Measurements from ENCODE around the gene GGNBP2.

Gene GGNBP2

DNA sequence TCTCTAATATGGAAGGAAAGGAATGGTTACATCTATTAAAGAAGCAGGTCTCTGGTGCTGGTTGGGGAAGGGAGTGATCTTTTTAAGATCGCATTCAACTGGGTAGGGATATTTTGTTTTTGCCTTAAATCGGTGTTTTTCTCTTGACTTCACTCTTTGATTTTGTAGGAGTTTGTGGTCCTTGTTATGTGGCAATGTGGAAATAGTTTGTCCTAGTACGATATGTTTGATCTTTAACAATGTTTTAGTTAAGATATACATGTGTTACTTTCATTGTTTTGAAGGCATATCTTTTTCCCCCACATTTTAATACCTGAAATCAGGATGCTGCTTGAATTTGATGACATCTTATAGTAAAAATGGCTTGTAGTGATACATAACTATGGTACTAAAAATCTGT is 8.7 kb downstream of the GGNBP2 start:
- no peak for DNase-seq (ENCODE audit: low read depth)

- DNase-seq (ENCODE audit: low read depth): no peak
Observed at GRCh38 chr17:36566081-36566480, 21.4 kb downstream of the GGNBP2 start.

GRCh38 chr17:36575028-36575427 is 30.3 kb downstream of the GGNBP2 start:
- DNase-seq (ENCODE audit: low read depth): no peak

DNA sequence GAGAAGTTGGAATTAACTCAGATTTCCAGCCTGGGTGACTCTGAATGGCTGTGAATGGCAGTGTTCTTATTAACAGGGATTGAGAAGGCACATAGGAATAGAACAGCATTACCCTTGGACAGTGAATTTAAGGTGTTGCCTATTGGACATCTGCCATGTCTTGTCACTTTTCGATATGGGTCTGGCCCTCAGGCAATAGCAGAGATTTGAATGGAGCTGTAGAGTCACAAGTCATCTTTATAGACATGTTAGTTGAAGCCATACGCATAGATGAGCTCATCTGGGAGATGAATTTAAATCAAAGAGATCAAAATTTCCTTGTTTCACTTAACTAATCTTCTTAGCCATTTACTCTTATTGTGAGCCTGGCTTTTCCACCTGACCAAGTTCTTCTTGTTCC is 32.1 kb downstream of the GGNBP2 start:
- no peak for DNase-seq (ENCODE audit: low read depth)

DNA sequence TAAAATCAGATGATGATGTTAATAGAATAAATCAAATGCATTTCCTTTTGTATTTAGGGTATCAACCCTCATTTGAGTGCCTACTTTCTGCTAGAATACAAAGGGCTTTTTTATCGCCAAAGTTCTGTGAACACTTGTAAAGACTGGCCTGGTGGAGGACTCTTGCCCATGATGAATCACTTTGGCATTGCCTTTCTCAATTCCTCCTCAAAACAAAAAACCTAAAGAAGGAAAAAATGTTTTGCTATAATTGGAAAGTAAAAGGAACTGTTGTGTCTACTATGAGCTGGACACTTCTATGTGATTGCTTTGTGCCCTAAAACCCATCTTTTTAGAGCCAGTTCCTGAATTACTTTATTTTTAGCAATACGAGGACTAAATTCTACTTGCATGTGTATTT is 34.0 kb downstream of the GGNBP2 start:
- no peak for DNase-seq (ENCODE audit: low read depth)

DNA sequence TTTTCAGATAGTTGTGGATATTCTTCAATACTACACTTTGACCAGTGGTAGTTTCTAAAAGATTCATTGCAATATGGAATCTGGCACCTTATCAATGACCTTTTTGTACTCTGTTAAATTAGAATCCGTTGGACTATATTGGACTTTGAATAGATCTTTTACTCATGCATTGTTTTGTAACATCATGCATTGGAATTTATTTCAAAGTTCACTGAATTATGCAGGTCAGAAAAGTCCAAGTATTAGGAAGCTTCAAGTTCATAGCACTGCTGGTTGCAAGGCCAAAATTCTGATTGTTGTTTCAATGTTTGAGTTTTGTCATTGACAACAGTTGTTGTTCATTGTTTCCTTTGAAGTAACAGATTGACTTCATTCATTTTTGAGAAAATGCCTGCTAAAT is 39.1 kb downstream of the GGNBP2 start:
- DNase-seq (ENCODE audit: low read depth): no peak

GRCh38 chr17:36586138-36586537 is 41.4 kb downstream of the GGNBP2 start:
- DNase-seq (ENCODE audit: low read depth): no peak

- DNase-seq (ENCODE audit: low read depth): no peak
Observed at GRCh38 chr17:36590082-36590481, 45.4 kb downstream of the GGNBP2 start.

- DNase-seq (ENCODE audit: low read depth): peak; percentile 82
Observed at GRCh38 chr17:36591434-36592315, 47.0 kb downstream of the GGNBP2 start, which contains the start of gene DHRS11. DHRS11 (plus strand) TSS chr17:36591879; CDS start chr17:36592010, 131 bp downstream.

DNA sequence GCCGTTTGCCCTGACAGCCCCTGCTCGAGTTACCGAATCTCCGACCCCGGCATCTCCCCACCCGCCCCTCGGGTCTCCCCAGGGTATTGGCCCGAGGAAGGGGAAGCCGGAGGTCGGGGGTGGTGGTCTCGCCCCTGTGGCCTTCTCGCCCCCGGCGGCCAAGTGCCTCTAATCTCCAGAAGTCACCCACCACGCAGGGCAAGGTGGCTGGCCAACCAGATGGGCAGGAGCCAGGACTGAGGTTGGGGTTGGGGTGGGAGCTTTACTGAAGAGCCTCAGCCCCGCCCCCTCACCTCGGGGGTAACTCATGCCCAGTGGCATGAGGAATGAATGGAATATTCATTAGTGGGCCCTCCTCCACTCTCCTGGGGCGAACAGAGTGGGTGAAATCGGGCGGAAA is 47.6 kb downstream of the GGNBP2 start:
- DNase-seq (ENCODE audit: low read depth): no peak

- DNase-seq (ENCODE audit: low read depth): no peak
Observed at GRCh38 chr17:36592716-36593321, 48.1 kb downstream of the GGNBP2 start.

- no peak for DNase-seq (ENCODE audit: low read depth)
Observed at GRCh38 chr17:36593656-36594316, 49.1 kb downstream of the GGNBP2 start.

DNA sequence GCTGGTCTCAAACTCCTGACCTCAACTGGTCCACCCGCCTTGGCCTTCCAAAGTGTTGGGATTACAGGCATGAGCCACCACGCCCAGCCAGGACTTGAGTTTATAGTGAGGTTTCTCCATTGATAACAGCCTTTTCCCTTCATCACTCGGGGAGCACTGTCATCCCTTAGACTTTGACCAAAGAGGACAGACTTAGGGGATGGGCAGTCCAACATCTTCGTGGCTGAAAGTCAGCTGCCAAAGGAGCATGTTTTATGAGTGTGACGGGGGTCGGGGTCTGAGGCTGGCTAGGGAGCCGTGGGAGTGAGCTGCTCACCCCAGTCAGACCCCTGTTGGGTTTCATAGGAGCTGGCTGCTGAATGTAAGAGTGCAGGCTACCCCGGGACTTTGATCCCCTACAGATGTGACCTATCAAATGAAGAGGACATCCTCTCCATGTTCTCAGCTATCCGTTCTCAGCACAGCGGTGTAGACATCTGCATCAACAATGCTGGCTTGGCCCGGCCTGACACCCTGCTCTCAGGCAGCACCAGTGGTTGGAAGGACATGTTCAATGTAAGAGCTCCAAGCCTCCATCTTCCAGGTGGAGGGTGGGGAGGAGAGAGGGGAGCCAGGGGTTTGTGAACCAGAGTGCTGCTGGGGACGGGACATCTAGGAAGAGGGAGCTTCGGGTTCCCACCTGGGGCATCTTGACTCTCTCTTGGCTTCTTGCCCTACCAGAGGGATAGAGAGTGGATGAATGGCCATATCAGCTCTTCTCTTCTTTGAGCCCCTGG is 50.1 kb downstream of the GGNBP2 start:
- DNase-seq (ENCODE audit: low read depth): no peak

DNA sequence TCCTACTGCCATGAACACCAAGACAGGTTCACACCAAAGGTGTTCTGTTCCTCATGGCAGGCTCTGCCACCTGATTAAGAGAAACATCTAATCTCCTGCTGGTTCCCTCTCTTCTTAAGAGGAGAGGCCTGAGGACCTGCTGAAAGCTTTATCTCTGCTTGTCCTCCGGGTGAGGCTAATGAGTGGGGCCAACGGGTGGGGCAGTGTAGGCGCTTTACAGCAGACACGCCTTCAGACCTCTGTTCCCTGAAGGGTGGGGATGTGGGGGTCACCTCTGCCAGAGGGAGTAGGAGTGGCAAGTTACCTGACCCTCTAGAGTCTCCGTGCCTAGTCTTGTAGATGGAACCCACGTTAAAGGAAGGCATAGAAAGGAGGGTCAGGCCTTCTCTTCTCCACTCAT is 52.5 kb downstream of the GGNBP2 start:
- DNase-seq (ENCODE audit: low read depth): no peak

DNA sequence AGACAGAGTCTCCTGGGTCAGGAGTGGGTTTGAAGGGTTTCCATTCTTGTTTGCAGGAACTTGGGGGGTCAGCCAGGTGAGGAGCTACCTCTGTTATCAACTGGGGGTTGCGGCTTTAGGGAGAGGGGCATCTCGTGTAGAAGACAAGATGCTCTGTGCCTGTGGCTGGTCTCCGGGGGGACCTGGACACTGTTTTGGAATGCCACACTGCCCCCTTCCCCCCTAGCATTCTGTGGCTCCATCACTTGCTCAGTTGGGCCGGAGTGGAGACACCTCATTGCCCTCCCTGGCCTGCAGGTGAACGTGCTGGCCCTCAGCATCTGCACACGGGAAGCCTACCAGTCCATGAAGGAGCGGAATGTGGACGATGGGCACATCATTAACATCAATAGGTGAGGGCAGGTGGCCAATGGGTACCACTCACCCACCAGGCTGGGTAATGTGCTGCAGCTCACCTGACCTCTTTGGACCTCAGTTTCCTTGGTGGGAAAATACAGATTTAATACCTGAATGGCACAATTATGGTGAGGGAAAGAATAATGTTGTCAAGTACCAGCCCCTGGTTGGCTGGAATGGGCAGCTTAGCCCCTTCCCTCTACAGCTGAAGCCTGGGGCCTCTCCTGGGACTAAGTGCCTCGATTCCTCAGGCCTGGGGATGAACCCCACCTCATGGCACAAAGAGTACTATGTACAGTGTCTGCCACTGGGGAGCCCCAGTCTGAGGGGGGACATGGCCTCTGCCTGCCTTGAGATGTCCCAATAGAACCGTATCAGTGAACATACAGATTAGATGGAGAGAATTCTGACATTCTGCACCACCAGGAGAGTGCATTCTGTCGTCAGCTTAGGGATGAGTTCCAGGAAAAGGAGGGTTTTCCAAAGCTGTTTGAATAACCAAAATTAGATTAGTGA is 53.4 kb downstream of the GGNBP2 start:
- no peak for DNase-seq (ENCODE audit: low read depth)

GRCh38 chr17:36598951-36599401 is 54.3 kb downstream of the GGNBP2 start:
- DNase-seq (ENCODE audit: low read depth): no peak

DNA sequence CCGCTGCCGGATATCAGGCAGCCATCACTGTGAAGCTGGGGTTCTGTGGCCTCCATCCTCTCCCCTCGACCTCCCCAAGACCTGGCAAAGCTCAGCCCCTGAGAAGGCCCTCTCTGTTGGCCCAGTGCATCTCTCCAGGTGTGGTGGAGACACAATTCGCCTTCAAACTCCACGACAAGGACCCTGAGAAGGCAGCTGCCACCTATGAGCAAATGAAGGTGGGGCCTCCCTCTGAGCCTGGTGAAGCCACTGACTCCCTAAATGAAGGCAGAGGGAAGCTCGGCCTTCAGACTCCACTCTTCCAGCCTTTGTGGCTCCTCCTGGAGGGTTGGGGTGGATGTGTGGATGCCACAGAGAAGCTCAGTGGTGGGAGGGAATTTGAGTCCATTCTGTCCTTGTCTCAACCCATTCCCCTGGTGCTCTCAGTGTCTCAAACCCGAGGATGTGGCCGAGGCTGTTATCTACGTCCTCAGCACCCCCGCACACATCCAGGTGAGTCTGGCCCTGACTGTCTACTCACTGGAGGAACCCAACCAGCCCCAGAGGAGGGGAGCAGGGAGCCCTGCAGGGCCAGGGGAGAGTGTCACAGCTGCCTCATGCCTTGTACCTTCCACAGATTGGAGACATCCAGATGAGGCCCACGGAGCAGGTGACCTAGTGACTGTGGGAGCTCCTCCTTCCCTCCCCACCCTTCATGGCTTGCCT is 55.0 kb downstream of the GGNBP2 start:
- DNase-seq (ENCODE audit: low read depth): no peak

- no peak for DNase-seq (ENCODE audit: low read depth)
Observed at GRCh38 chr17:36600465-36600864, 55.7 kb downstream of the GGNBP2 start.

- no peak for DNase-seq (ENCODE audit: low read depth)
Observed at GRCh38 chr17:36600936-36601302, 56.2 kb downstream of the GGNBP2 start.

DNA sequence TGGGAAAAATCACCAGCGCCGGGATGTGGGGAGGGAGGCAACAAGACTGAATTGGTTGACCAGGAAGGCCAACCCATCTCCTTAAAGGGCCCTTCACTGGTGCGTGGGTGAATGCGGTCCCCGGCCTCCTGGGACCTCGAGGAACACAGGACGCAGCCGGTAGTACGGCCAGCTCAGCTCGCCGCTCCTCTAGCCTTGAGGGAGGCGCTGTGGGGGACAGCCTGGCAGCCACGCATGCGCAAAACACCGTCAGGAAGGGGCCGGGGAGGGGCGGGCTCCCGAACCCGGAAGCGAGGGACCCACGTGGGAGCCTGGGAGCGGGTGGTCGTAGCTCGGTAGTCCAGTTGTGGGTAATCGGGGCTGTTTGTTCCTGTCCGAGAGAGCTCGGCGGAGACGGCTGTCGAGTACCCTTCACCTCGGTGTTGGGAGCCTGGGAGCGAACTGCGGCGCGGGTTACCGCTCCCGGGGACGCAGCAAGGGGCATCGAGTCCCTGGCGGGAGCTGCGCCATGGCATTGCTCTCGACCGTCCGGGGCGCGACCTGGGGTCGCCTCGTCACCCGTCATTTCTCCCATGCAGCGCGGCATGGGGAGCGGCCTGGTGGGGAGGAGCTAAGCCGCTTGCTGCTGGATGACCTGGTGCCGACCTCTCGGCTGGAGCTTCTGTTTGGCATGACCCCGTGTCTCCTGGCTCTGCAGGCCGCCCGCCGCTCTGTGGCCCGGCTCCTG is 56.7 kb downstream of the GGNBP2 start, which contains the start of gene MRM1:
MRM1 (plus strand) TSS at position 281 of the 727 bp plus-strand sequence; CDS start at position 509, 228 bp downstream.
- DNase-seq (ENCODE audit: low read depth): peak; percentile 91

All from activated T-cell treated with anti-CD3 and anti-CD28 coated beads for 24 hours (primary cell).